ENCODE measurements around the gene KLHDC8A. TPM values are rescaled to one million over a fixed set of nuclear protein-coding genes. Genes with fewer than 3 reads are reported as not detected.

KLHDC8A gene
- total RNA-seq, 1 donor from 2014 or later = 1.5 TPM

- no peak for DNase-seq (ENCODE audit: low spot score)
- Mint-ChIP-seq H3K9me3 (ENCODE audit: unreplicated experiment) (no peaks in the 10 kb centered on the region), H3K27ac (ENCODE audit: unreplicated experiment) (no peak overlapping the region), H3K4me1 (ENCODE audit: unreplicated experiment) (peaks cover 26% of the 10 kb centered on the region), H3K4me3 (ENCODE audit: unreplicated experiment) (no peak overlapping the region), H3K36me3 (ENCODE audit: low read depth, unreplicated experiment) (no peaks in the 10 kb centered on the region), H3K27me3 (ENCODE audit: unreplicated experiment) (peaks cover 7% of the 10 kb centered on the region)
- TF ChIP-seq CTCF (IDR thresholded peaks at IDR 0.05; ENCODE audit: unreplicated experiment) = no peak
Measured at GRCh38 chr1:205286335-205286950, 70.3 kb downstream of the KLHDC8A start.

Other genes starting within 250 kb of the KLHDC8A start
- 11.4 TPM for gene RBBP5, start 234.9 kb downstream of the KLHDC8A start, total RNA-seq (ENCODE audit: unreplicated experiment)
- 12.2 TPM for gene DSTYK, start 145.2 kb downstream of the KLHDC8A start, total RNA-seq (ENCODE audit: unreplicated experiment)
- gene TMCC2, start 129.0 kb downstream of the KLHDC8A start, total RNA-seq (ENCODE audit: unreplicated experiment) = 5.6 TPM
- gene NUAK2, start 35.2 kb downstream of the KLHDC8A start, total RNA-seq (ENCODE audit: unreplicated experiment) = 3.6 TPM
- gene LEMD1, start 65.1 kb upstream of the KLHDC8A start, total RNA-seq (ENCODE audit: unreplicated experiment) = 3.0 TPM
- gene BLACAT1, start 99.1 kb upstream of the KLHDC8A start, total RNA-seq (ENCODE audit: unreplicated experiment) = 2.2 TPM
- gene CDK18, start 147.7 kb upstream of the KLHDC8A start, total RNA-seq (ENCODE audit: unreplicated experiment) = 12.4 TPM

Measured in endothelial cell (in vitro differentiated cells).